GM13976 (cell line): Measurements from ENCODE around the gene RPS6KL1.

Experiments
- DNase-seq: peaks from one replicate; pipeline ENCODE4 v3.0.0; 2012; ENCODE audit warnings: low spot score
- in situ Hi-C: fragments of 300-500 bp; cut with MboI; formaldehyde crosslinking; loops from one replicate; pipeline ENCODE4 v1.12.0; 2022; ENCODE audit warnings: low sequenced_read_pairs, mixed read lengths, inconsistent platforms; ENCODE audit not compliant: unreplicated experiment
- TF ChIP-seq, protein P1 (sequence below): IDR thresholded peaks from 2 replicates; pipeline ENCODE4 v1.5.1; 2012; ENCODE audit warnings: borderline replicate concordance, mild to moderate bottlenecking; ENCODE audit not compliant: insufficient read depth; ENCODE audit errors: extremely low read depth, missing control alignments, control extremely low read depth

RPS6KL1 gene

DNA sequence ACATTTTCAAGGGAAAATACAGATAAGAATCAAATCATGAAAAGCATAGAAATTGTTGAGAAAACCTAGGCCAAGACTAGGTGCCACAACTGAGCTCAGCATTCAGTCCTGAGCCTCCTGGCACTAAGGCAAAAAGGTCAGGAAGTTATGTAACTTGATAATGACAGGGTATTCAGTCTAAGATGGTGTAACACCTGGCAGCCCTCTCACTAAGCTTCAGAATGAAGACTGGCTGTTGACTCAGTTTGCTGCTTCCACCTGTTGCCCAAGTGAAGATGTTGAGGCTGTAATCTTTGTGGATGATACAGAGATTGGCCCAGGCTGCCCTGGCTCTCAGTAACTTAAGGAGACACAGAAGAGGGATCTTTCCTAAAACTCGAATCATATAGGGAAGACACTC lies 66.7 kb downstream of the RPS6KL1 start:
- TF ChIP-seq, protein P1, sequence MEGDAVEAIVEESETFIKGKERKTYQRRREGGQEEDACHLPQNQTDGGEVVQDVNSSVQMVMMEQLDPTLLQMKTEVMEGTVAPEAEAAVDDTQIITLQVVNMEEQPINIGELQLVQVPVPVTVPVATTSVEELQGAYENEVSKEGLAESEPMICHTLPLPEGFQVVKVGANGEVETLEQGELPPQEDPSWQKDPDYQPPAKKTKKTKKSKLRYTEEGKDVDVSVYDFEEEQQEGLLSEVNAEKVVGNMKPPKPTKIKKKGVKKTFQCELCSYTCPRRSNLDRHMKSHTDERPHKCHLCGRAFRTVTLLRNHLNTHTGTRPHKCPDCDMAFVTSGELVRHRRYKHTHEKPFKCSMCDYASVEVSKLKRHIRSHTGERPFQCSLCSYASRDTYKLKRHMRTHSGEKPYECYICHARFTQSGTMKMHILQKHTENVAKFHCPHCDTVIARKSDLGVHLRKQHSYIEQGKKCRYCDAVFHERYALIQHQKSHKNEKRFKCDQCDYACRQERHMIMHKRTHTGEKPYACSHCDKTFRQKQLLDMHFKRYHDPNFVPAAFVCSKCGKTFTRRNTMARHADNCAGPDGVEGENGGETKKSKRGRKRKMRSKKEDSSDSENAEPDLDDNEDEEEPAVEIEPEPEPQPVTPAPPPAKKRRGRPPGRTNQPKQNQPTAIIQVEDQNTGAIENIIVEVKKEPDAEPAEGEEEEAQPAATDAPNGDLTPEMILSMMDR = no peak
- no peak for DNase-seq
- in situ Hi-C loops = loop anchor here (10.0 kb wide), 1 partner anchor 238 kb away; no protein-coding TSS in a partner anchor

DNA sequence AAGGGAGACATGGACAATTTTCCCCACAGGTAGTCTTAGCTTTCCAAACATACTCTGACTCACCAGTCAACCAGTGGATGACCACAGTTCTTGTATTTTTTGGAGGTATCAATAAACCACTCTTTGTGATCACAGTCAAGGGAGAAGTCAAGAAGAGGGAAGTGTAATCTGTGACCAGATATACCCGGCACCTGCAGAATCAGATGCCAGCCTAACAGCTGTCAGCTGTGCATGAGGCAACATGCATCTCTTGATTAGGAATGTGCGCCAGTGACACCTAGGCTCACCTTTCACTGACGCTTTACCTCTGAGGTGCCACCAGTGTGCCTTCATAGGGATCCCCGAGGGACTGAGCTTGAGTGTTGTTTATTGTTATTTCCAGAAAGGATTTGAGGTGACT lies 67.1 kb downstream of the RPS6KL1 start:
- in situ Hi-C loops = loop anchor here (10.0 kb wide), 1 partner anchor 239 kb away; no protein-coding TSS in a partner anchor
- no peak for DNase-seq
- TF ChIP-seq, protein P1 = no peak

DNA sequence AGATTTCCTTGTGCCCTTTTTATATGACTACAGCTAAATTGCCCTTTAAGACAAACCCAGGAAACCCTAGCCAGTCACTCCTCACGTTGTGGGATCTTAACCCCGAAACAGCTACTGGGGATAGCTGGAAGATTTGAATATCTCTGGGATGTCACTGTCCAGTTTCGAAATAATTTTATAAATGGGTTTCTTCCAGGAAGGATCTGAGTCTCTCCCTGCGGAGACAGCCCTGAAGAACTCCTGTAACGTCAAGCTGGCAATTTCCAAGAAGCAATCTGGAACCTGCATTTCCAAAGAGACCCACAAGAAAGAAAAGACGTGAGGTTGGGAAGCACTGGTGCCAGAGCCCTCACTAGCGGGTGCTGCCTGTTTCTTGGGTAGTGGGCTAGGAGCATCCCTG lies 68.0 kb downstream of the RPS6KL1 start:
- TF ChIP-seq, protein P1 = no peak
- DNase-seq = no peak
- in situ Hi-C loops = loop anchor here (10.0 kb wide), 1 partner anchor 240 kb away; no protein-coding TSS in a partner anchor
